Measurements from ENCODE around the gene NGRN.
A peak's percentile ranks its signal among the peaks of the same experiment; 100 is the strongest.

The NGRN gene

GRCh38 chr15:90318591-90318990 lies 53.1 kb downstream of the NGRN start:
- no peak overlapping the region for H2AFZ ChIP-seq (ENCODE audit: low read length)
- H3K36me3 ChIP-seq (ENCODE audit: insufficient read depth, low read length), result no peaks in the 10 kb centered on the region
- no peaks in the 10 kb centered on the region for H4K20me1 ChIP-seq (ENCODE audit: insufficient read depth, low read length)
- no peak overlapping the region for H3K4me2 ChIP-seq (ENCODE audit: low read length)
- no peaks in the 10 kb centered on the region for H3K9me3 ChIP-seq (ENCODE audit: low read length)
- no peaks in the 10 kb centered on the region for H3F3A ChIP-seq (ENCODE audit: insufficient read depth, low read length)
- peaks cover 3% of the 10 kb centered on the region for H3K4me1 ChIP-seq (ENCODE audit: insufficient read depth, low read length, severe bottlenecking)
- no peaks in the 10 kb centered on the region for H3K9me2 ChIP-seq (ENCODE audit: low read depth, low read length)
- no peak overlapping the region for H3K27ac ChIP-seq (ENCODE audit: low read depth, low read length, poor library complexity, severe bottlenecking)
- no peak overlapping the region for H3K4me3 ChIP-seq (ENCODE audit: low read depth, low read length, poor library complexity, severe bottlenecking)
- TF ChIP-seq CTCF (IDR thresholded peaks at IDR 0.05; ENCODE audit: low read length) (no peak), EZH2 (IDR thresholded peaks at IDR 0.05; ENCODE audit: borderline replicate concordance, low read length) (no peak)
- no peak overlapping the region for H3K9ac ChIP-seq (ENCODE audit: low read length)
- H3K79me2 ChIP-seq (ENCODE audit: insufficient read depth, low read length), result no peaks in the 10 kb centered on the region
- no peaks in the 10 kb centered on the region for H3K27me3 ChIP-seq (ENCODE audit: insufficient read depth, low read length)

DNA sequence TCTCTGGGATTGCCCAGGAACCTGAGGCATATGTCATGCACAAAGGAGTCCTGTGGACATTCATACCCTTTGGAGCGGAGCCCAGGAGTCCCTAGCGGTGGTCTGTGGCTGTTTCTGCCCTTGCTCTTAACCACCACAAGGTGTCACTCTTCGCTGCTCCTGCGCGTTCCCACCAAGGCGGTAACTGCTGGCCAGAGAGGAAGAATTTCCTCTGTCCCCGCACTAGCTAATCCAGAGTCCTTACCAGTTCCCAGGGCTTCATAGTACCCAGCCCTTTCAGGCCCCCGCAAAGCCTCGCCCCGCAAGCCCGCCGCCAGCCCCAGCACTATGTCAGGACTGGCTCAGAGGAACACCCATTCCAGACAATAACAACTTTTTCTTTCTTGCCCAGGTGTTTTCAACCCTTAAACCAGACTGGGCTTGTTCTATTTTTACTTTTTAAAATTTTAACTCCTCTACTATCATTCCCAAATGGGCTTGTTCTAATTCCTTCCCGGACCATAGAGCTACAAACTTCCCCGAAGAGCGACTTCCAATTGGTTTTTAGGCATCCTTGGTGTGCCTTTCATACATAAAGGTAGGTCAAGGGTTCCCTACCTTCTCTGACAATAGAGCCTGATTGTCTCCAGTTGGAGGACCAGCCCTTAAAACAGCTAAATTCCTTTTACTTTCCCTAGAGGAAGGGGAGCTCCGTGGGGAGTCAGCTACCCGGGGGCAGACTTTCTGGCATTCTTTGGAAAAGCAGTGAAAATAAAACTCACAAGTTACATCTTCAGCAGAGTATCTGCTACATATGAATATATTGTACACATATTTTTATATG lies 54.8 kb downstream of the NGRN start:
- no peaks in the 10 kb centered on the region for H3K79me2 ChIP-seq (ENCODE audit: insufficient read depth, low read length)
- H3K9ac ChIP-seq (ENCODE audit: low read length), result no peak overlapping the region
- no peak overlapping the region for H2AFZ ChIP-seq (ENCODE audit: low read length)
- no peaks in the 10 kb centered on the region for H3F3A ChIP-seq (ENCODE audit: insufficient read depth, low read length)
- H3K36me3 ChIP-seq (ENCODE audit: insufficient read depth, low read length), result no peaks in the 10 kb centered on the region
- H3K27me3 ChIP-seq (ENCODE audit: insufficient read depth, low read length), result no peaks in the 10 kb centered on the region
- no peak overlapping the region for H3K27ac ChIP-seq (ENCODE audit: low read depth, low read length, poor library complexity, severe bottlenecking)
- no peaks in the 10 kb centered on the region for H3K9me3 ChIP-seq (ENCODE audit: low read length)
- no peaks in the 10 kb centered on the region for H4K20me1 ChIP-seq (ENCODE audit: insufficient read depth, low read length)
- no peak overlapping the region for H3K4me3 ChIP-seq (ENCODE audit: low read depth, low read length, poor library complexity, severe bottlenecking)
- peaks cover 3% of the 10 kb centered on the region for H3K4me1 ChIP-seq (ENCODE audit: insufficient read depth, low read length, severe bottlenecking)
- no peak overlapping the region for H3K4me2 ChIP-seq (ENCODE audit: low read length)
- TF ChIP-seq EZH2 (IDR thresholded peaks at IDR 0.05; ENCODE audit: borderline replicate concordance, low read length) (no peak), CTCF (IDR thresholded peaks at IDR 0.05; ENCODE audit: low read length) (peak; percentile 96)
- H3K9me2 ChIP-seq (ENCODE audit: low read depth, low read length), result no peaks in the 10 kb centered on the region

GRCh38 chr15:90320885-90321278 lies 55.4 kb downstream of the NGRN start:
- no peaks in the 10 kb centered on the region for H4K20me1 ChIP-seq (ENCODE audit: insufficient read depth, low read length)
- no peaks in the 10 kb centered on the region for H3K9me2 ChIP-seq (ENCODE audit: low read depth, low read length)
- H3K4me3 ChIP-seq (ENCODE audit: low read depth, low read length, poor library complexity, severe bottlenecking), result no peak overlapping the region
- no peak for TF ChIP-seq EZH2 (IDR thresholded peaks at IDR 0.05; ENCODE audit: borderline replicate concordance, low read length)
- TF ChIP-seq CTCF (IDR thresholded peaks at IDR 0.05; ENCODE audit: low read length), result no peak
- no peak overlapping the region for H3K9ac ChIP-seq (ENCODE audit: low read length)
- H2AFZ ChIP-seq (ENCODE audit: low read length), result no peak overlapping the region
- peaks cover 3% of the 10 kb centered on the region for H3K4me1 ChIP-seq (ENCODE audit: insufficient read depth, low read length, severe bottlenecking)
- H3K27me3 ChIP-seq (ENCODE audit: insufficient read depth, low read length), result no peaks in the 10 kb centered on the region
- H3F3A ChIP-seq (ENCODE audit: insufficient read depth, low read length), result no peaks in the 10 kb centered on the region
- H3K9me3 ChIP-seq (ENCODE audit: low read length), result no peaks in the 10 kb centered on the region
- H3K36me3 ChIP-seq (ENCODE audit: insufficient read depth, low read length), result no peaks in the 10 kb centered on the region
- no peaks in the 10 kb centered on the region for H3K79me2 ChIP-seq (ENCODE audit: insufficient read depth, low read length)
- no peak overlapping the region for H3K4me2 ChIP-seq (ENCODE audit: low read length)
- no peak overlapping the region for H3K27ac ChIP-seq (ENCODE audit: low read depth, low read length, poor library complexity, severe bottlenecking)

All from OCI-LY1 (cell line).